ENCODE measurements around the gene CDH1.

Gene CDH1

DNA sequence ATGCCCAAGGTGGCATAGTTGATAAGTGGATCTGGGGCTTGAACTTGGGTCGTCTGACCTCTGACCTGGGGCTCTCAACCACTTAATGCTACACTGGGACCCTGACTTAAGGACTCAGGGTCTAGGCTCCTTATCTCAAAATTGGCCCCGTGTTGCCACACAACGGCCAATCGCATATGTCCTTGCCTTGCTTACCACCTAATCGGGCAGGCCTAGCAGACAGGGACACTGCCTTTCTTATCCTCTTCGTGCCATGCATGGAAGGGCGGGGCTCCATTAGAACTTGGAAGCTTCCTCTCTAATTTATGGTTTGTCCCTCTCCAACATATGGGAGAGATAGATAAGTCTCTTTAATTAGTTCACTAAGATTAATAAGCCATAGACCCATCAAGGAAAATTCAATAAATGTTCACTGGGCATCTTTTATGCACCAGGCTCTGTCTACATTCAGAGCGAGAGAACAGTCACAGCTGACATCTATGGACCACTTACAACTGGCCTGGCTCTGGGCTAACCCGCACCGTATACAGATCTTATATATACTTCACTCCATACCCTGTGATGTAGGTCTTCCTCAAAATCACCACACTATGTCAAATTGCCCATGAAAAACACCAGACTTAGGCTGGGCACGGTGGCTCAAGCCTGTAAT, 35.1 kb downstream of the CDH1 start:
- DNase-seq (ENCODE audit: low spot score): no peak
- TF ChIP-seq, protein P1, sequence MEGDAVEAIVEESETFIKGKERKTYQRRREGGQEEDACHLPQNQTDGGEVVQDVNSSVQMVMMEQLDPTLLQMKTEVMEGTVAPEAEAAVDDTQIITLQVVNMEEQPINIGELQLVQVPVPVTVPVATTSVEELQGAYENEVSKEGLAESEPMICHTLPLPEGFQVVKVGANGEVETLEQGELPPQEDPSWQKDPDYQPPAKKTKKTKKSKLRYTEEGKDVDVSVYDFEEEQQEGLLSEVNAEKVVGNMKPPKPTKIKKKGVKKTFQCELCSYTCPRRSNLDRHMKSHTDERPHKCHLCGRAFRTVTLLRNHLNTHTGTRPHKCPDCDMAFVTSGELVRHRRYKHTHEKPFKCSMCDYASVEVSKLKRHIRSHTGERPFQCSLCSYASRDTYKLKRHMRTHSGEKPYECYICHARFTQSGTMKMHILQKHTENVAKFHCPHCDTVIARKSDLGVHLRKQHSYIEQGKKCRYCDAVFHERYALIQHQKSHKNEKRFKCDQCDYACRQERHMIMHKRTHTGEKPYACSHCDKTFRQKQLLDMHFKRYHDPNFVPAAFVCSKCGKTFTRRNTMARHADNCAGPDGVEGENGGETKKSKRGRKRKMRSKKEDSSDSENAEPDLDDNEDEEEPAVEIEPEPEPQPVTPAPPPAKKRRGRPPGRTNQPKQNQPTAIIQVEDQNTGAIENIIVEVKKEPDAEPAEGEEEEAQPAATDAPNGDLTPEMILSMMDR (IDR thresholded peaks at IDR 0.05; ENCODE audit: extremely low read depth, missing control alignments): no peak

DNA sequence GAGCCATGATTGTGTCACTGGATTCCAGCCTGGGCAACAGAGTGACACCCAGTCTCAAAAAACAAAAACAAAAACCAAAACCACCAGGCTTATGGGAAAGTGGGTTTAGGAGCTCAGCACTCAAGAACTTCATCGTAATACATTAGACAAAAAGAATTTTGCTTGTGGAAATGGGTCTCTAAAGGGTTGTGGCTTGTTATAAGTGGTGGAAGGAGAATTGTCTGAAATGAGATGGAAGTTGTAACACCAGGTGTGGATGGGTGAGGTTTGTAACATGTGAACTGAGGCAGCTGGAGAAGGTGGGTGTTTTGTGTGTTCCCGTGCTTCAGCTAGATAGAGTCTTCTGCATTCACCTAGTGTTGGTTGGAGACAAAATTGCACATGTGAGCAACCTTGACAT, 35.8 kb downstream of the CDH1 start:
- TF ChIP-seq, protein P1 (IDR thresholded peaks at IDR 0.05; ENCODE audit: extremely low read depth, missing control alignments): no peak
- DNase-seq (ENCODE audit: low spot score): no peak

DNA sequence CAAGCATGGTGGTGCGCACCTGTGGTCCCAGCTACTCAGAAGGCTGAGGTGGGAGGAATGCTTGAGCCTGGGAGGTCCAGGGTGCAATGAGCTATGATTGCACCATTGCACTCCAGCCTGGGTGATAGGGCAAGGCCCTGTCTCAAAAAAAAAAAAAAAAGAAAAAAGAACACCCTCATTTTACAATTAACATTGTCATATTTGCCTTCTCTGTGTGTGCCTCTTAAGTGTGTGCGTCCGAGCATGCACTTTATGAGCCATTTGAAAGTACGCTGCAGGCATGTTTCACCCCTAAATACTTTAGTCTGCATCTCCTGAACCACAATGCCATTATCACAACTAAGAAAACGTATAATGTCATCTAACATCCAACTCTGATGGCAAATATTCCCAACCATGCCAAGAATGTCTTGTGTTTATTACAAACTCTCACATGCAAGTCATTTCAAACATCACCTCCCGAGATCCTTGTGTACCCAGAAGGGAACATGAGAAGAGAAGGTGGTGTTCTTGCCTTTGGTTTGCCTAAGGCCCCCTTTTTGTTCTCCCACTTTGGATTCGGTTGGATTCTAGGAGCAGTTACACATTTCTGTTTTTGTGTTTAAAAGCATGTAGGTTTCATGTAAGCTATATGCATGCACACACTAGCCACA, 38.0 kb downstream of the CDH1 start:
- no peak for DNase-seq (ENCODE audit: low spot score)

DNA sequence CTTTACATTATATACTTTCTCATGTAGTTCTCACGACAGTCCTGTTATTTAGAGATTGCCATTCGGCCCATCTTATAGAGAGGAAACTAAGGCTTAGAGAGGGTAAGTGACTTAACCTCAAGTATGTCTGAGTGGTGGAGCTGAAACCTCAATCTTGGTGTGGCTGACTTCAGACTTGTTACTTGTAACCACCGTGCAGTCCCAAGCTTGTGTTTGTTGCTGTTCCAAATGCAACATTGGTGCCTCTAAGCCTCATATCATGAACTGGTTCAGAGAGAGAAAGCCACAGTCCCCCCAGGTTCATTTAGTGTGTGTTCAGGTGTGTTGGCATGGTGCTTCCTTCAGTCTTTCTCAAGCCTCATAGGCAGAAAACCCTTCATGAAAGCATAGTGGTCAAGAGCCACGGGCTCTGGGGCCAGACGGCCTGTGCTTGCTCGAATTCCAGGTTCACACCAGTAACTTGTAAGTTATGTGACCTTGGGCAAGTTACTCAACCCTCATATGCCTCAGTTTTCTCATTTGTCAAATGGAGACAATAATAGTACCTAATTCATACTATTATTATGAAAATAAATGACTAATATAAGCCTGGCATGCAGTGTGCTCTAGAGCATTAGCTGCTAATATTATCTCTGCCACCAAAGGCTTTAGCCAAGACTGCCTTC, 39.9 kb downstream of the CDH1 start:
- TF ChIP-seq, protein P1 (IDR thresholded peaks at IDR 0.05; ENCODE audit: extremely low read depth, missing control alignments): no peak
- peak; percentile 53 for DNase-seq (ENCODE audit: low spot score)

More for the DNA sequence above, 38.0 kb downstream of the CDH1 start:
- TF ChIP-seq, protein P1 (IDR thresholded peaks at IDR 0.05; ENCODE audit: extremely low read depth, missing control alignments): no peak

DNA sequence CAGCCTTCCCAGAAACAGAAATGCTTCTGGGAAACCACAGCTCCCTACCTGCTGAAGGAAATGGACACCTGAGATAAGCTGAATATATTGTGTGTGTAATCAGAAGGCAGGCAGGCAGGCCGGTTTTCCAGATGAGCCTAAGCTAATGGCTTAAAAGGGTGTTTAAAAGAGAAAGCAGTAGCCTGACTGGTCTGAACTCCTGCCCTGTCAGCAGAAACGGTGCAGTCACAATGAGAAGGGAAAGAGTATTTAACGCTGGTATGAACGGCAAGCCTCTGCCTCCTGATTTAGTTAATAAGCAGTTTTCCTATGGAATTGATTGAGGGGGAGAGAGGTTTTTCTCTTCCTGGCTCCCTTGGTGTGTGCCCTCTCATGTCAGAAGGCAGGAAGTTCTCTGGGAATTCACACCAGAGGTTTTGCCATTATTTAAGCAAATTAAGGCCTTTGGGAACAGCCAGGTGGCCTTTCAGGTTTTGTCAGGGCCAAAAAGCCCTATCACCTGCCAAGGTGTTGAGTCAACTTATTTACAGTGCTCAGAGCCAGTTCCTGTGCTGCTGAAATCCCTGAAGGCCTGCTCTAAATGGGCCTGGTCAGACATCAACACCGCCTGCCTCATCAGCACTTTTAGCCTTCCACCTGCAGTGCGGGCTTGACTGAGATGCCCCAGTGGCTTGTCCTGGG, 41.6 kb downstream of the CDH1 start:
- TF ChIP-seq, protein P1 (IDR thresholded peaks at IDR 0.05; ENCODE audit: extremely low read depth, missing control alignments): no peak
- DNase-seq (ENCODE audit: low spot score): no peak

DNA sequence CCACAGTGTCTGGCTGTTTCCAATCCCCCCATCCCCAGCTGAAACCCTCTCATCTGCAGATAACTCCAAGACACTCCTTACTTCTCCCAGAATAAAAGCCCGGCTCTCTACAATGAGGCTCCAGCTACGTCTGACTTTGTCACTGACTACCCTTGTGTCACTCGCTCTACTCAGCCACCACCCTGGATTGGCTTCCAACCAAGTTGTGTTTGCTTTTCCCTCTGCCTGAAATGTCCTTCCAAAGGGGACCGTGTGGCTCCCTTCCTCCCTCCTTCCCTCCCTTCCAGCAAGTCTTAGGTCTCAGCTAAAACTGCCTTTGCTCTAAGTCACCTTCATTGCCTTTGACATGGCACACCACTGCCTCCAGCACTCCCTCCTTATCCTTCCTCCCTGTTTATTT, 42.8 kb downstream of the CDH1 start:
- DNase-seq (ENCODE audit: low spot score): no peak
- TF ChIP-seq, protein P1 (IDR thresholded peaks at IDR 0.05; ENCODE audit: extremely low read depth, missing control alignments): no peak

DNA sequence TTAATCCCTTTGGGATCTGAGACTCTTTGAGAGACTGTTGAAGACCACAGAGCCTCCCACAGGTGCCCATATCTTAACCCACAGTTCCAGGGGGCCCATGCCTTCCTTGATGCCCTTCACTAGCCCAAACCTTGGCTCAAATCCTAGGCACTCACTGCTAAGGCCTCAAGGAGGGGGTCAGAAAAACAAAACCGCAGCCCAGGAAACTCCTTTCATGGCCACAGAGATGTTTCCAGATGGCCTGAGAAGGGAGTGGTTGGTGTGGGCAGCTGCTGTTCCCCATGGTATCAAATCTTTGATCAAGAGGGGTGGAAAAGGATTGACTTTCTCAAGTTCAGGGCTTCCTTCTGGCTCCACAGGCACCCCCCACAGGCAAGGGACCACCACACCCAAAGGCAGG, 44.7 kb downstream of the CDH1 start:
- no peak for DNase-seq (ENCODE audit: low spot score)
- TF ChIP-seq, protein P1 (IDR thresholded peaks at IDR 0.05; ENCODE audit: extremely low read depth, missing control alignments): no peak

Data from GM20000 (cell line).